IMR-90 (cell line): Measurements from ENCODE around the gene SEC22A. TPM values are rescaled to one million over a fixed set of nuclear protein-coding genes. Genes with fewer than 3 reads are reported as not detected.

ENCODE experiments used
- ATAC-seq: fragments of 200-7000 bp; cut with Tn5 transposase; 2 replicates; pipeline ENCODE4 v1.9.1; 2020; ENCODE audit warnings: low read depth, mild to moderate bottlenecking, moderate library complexity
- BruUV-seq: library from RNA; stranded (reverse); fragments of 400-500 nt; replicated peaks from 2 replicates; lab custom pipeline; 2021; lab: Mats Ljungman, UMichigan
- CTCF ChIA-PET: fragments of 300-600 bp; formaldehyde crosslinking; extraction: SDS; loops from one replicate; lab custom pipeline; 2021; ENCODE audit warnings: antibody characterized with exemption; lab: Yijun Ruan, JAX
- POLR2A ChIA-PET: fragments of 300-600 bp; sonication (Branson Sonifier 250); formaldehyde crosslinking; loops from one replicate; lab custom pipeline; 2022; ENCODE audit warnings: antibody characterized with exemption; ENCODE audit not compliant: unreplicated experiment; lab: Charles Lee
- DNase-seq: peaks from one replicate; pipeline ENCODE4 v3.0.0; 2013
- H2AFZ ChIP-seq: replicated peaks from 2 replicates; pipeline ENCODE3; 2013; ENCODE audit warnings: low read length, mild to moderate bottlenecking; ENCODE audit not compliant: poor library complexity
- H2AK5ac ChIP-seq: 2 replicates; pipeline ENCODE4 v1.6.1; 2013; ENCODE audit warnings: low read depth, low read length, inconsistent platforms
- H2AK9ac ChIP-seq: replicated peaks from 2 replicates; pipeline ENCODE3; 2013; ENCODE audit warnings: mild to moderate bottlenecking, low read depth, low read length, moderate library complexity; ENCODE audit not compliant: poor library complexity
- H2BK120ac ChIP-seq: 2 replicates; pipeline ENCODE4 v1.6.1; 2013; ENCODE audit warnings: low read depth, low read length, inconsistent platforms
- H2BK15ac ChIP-seq: 3 replicates; pipeline ENCODE4 v1.6.1; 2013; ENCODE audit warnings: low read depth, low read length, inconsistent platforms
- H2BK20ac ChIP-seq: 2 replicates; pipeline ENCODE4 v1.6.1; 2013; ENCODE audit warnings: low read depth, mild to moderate bottlenecking, inconsistent platforms, low read length, moderate library complexity
- H2BK5ac ChIP-seq: 2 replicates; pipeline ENCODE4 v1.6.1; 2013; ENCODE audit warnings: mild to moderate bottlenecking, low read depth, low read length, inconsistent platforms; ENCODE audit not compliant: poor library complexity, severe bottlenecking
- H3K14ac ChIP-seq: replicated peaks from 2 replicates; pipeline ENCODE4 v1.6.1; 2013; ENCODE audit warnings: low read depth, low read length, inconsistent platforms
- H3K18ac ChIP-seq: 2 replicates; pipeline ENCODE4 v1.6.1; 2013; ENCODE audit warnings: low read depth, low read length, control low read depth
- H3K23ac ChIP-seq: 2 replicates; pipeline ENCODE4 v1.6.1; 2013; ENCODE audit warnings: low read depth, low read length, inconsistent platforms
- H3K27ac ChIP-seq: 2 replicates; pipeline ENCODE4 v1.5.1; 2013; ENCODE audit warnings: mild to moderate bottlenecking, control low read depth, low read length; ENCODE audit not compliant: insufficient read depth
- H3K27me3 ChIP-seq: 2 replicates; pipeline ENCODE4 v1.6.1; 2013; ENCODE audit warnings: low read length; ENCODE audit not compliant: control insufficient read depth, insufficient read depth
- H3K36me3 ChIP-seq: 2 replicates; pipeline ENCODE4 v1.6.1; 2013; ENCODE audit warnings: low read length, mixed read lengths; ENCODE audit not compliant: control insufficient read depth, insufficient read depth
- H3K4ac ChIP-seq: 2 replicates; pipeline ENCODE4 v1.6.1; 2013; ENCODE audit warnings: low read depth, low read length, inconsistent platforms
- H3K4me1 ChIP-seq: 2 replicates; pipeline ENCODE4 v1.6.1; 2013; ENCODE audit warnings: low read length, mixed read lengths; ENCODE audit not compliant: control insufficient read depth, insufficient read depth
- H3K4me2 ChIP-seq: 2 replicates; pipeline ENCODE4 v1.6.1; 2013; ENCODE audit warnings: low read depth, mild to moderate bottlenecking, control low read depth, low read length, moderate library complexity
- H3K4me3 ChIP-seq: 2 replicates; pipeline ENCODE4 v1.5.1; 2013; ENCODE audit warnings: low read depth, mild to moderate bottlenecking, control low read depth, low read length, moderate library complexity; ENCODE audit not compliant: insufficient read depth
- H3K56ac ChIP-seq: 2 replicates; pipeline ENCODE4 v1.6.1; 2013; ENCODE audit warnings: low read length, inconsistent platforms; ENCODE audit not compliant: insufficient read depth; ENCODE audit errors: extremely low read depth
- H3K79me1 ChIP-seq, 2 experiments: 2 replicates each; pipeline ENCODE4 v1.6.1; 2013; ENCODE audit warnings: low read length in 2 of 2, inconsistent platforms in 1 of 2, low read depth in 1 of 2
- H3K9ac ChIP-seq: 2 replicates; pipeline ENCODE4 v1.6.1; 2013; ENCODE audit warnings: low read depth, low read length, control low read depth
- H3K9me1 ChIP-seq: 2 replicates; pipeline ENCODE4 v1.6.1; 2013; ENCODE audit warnings: low read length, inconsistent platforms; ENCODE audit not compliant: insufficient read depth
- H3K9me3 ChIP-seq: 2 replicates; pipeline ENCODE4 v1.6.1; 2013; ENCODE audit warnings: low read length; ENCODE audit not compliant: control insufficient read depth, insufficient read depth
- H4K20me1 ChIP-seq: 2 replicates; pipeline ENCODE4 v1.6.1; 2013; ENCODE audit warnings: low read length, inconsistent platforms; ENCODE audit not compliant: insufficient read depth
- H4K5ac ChIP-seq: 2 replicates; pipeline ENCODE4 v1.6.1; 2013; ENCODE audit warnings: mild to moderate bottlenecking, low read depth, low read length, control low read depth
- H4K8ac ChIP-seq, 2 experiments: 2 replicates each; pipeline ENCODE4 v1.6.1; 2013; ENCODE audit warnings: low read depth in 2 of 2, low read length in 2 of 2, control low read depth in 1 of 2, inconsistent platforms in 1 of 2
- H4K91ac ChIP-seq: 2 replicates; pipeline ENCODE4 v1.6.1; 2013; ENCODE audit warnings: low read depth, low read length, inconsistent platforms; ENCODE audit not compliant: insufficient read depth
- BHLHE40 ChIP-seq: fragments of 150-350 bp; IDR thresholded peaks from 2 replicates; pipeline ENCODE4 v1.6.1; 2016; ENCODE audit warnings: mild to moderate bottlenecking, low read depth, low read length
- CEBPB ChIP-seq: IDR thresholded peaks from 2 replicates; pipeline ENCODE4 v1.6.1; 2012; ENCODE audit warnings: low read depth, low read length, improper control_type of control experiment
- MAFK ChIP-seq: IDR thresholded peaks from 2 replicates; pipeline ENCODE4 v1.6.1; 2012; ENCODE audit warnings: low read depth, low read length, improper control_type of control experiment
- MAZ ChIP-seq: IDR thresholded peaks from 2 replicates; pipeline ENCODE4 v1.6.1; 2012; ENCODE audit warnings: low read depth, mild to moderate bottlenecking, low read length, improper control_type of control experiment, moderate library complexity, borderline replicate concordance
- MXI1 ChIP-seq: IDR thresholded peaks from 2 replicates; pipeline ENCODE4 v1.6.1; 2012; ENCODE audit warnings: low read depth, mild to moderate bottlenecking, low read length, moderate library complexity, borderline replicate concordance
- POLR2A ChIP-seq: IDR thresholded peaks from 2 replicates; pipeline ENCODE4 v1.6.1; 2012; ENCODE audit warnings: mild to moderate bottlenecking, low read depth, low read length
- RAD21 ChIP-seq: IDR thresholded peaks from 2 replicates; pipeline ENCODE4 v1.6.1; 2012; ENCODE audit warnings: low read length, improper control_type of control experiment
- RCOR1 ChIP-seq: IDR thresholded peaks from 2 replicates; pipeline ENCODE4 v1.6.1; 2012; ENCODE audit warnings: mild to moderate bottlenecking, low read length, improper control_type of control experiment; ENCODE audit not compliant: insufficient replicate concordance
- SMC3 ChIP-seq: fragments of 150-350 bp; IDR thresholded peaks from 2 replicates; pipeline ENCODE4 v1.6.1; 2016; ENCODE audit warnings: low read depth, mild to moderate bottlenecking, antibody characterized with exemption, low read length, moderate library complexity
- WGBS, 2 experiments: methylation state at CpG; one replicate each; pipeline versions ENCODE4 v1.1.5 to v1.1.7; 2013; ENCODE audit warnings: missing lambda C conversion rate in 2 of 2; ENCODE audit not compliant: insufficient read length in 1 of 2; ENCODE audit errors: extremely low coverage in 2 of 2; 5-methylcytosine and 5-hydroxymethylcytosine counted together
- dilution Hi-C: fragments of 300-500 bp; cut with HindIII; formaldehyde crosslinking; loops from one replicate; pipeline ENCODE4 v1.14.3; 2018; ENCODE audit warnings: low sequenced_read_pairs; ENCODE audit not compliant: unreplicated experiment
- in situ Hi-C: fragments of 300-500 bp; cut with MboI; formaldehyde crosslinking; loops from 3 replicates; pipeline ENCODE4 v1.14.3; 2019; ENCODE audit warnings: low sequenced_read_pairs, inconsistent platforms, mixed read lengths
- intact Hi-C: fragments of 100-400 bp; cut with micrococcal nuclease; formaldehyde crosslinking; loops from 2 replicates; pipeline ENCODE4 v1.10.0; 2022
- polyA plus RNA-seq, 3 experiments: library from polyadenylated mRNA; depleted of rRNA; stranded (reverse); fragments of >200 nt; gene quantifications; 2 replicates each; pipeline ENCODE4 v1.2.3, GENCODE V29; 2012; ENCODE audit warnings: low replicate concordance in 1 of 3
- total RNA-seq: library from RNA; depleted of rRNA; stranded (reverse); fragments of >200 nt; gene quantifications from 2 replicates; pipeline ENCODE4 v1.2.3, GENCODE V29; 2012
- TF ChIP-seq, protein P1 (sequence below): fragments of 150-350 bp; IDR thresholded peaks from 2 replicates; pipeline ENCODE4 v1.6.1; 2016; ENCODE audit warnings: low read depth, mild to moderate bottlenecking, low read length, moderate library complexity, borderline replicate concordance
- TF ChIP-seq, protein P2 (sequence below): fragments of 150-350 bp; IDR thresholded peaks from 2 replicates; pipeline ENCODE4 v1.6.1; 2017; ENCODE audit warnings: mild to moderate bottlenecking, antibody characterized with exemption, low read length, low read depth

Gene SEC22A
- total and polyA plus RNA-seq, 2 of the 4 experiments (the other 2 are of a cell fraction), result 17.5 to 36.0 TPM

- no peak overlapping the region for H3K4ac ChIP-seq
- no peak overlapping the region for H2BK20ac ChIP-seq
- dilution Hi-C loops (no loop called here), in situ Hi-C loops (no loop called here), intact Hi-C loops (no loop called here)
- 0 out of 2 replicates have a peak, but pooled peaks cover 1% of the 10 kb centered on the region for H3K36me3 ChIP-seq
- H3K27ac ChIP-seq, result no peak overlapping the region
- no peak overlapping the region for H2BK5ac ChIP-seq
- no peak overlapping the region for H3K23ac ChIP-seq
- ATAC-seq (no peak), DNase-seq (no peak)
- H3K79me1 ChIP-seq, result no peaks in the 10 kb centered on the region
- no peaks in the 10 kb centered on the region for H3K27me3 ChIP-seq
- H4K8ac ChIP-seq, result no peak overlapping the region
- H3K9ac ChIP-seq, result no peak overlapping the region
- no peaks in the 10 kb centered on the region for H3K9me1 ChIP-seq
- no peak overlapping the region for H3K4me2 ChIP-seq
- H2AFZ ChIP-seq, result no peak overlapping the region
- H2BK15ac ChIP-seq, result no peak overlapping the region
- H2AK5ac ChIP-seq, result no peak overlapping the region
- H3K18ac ChIP-seq, result no peak overlapping the region
- H3K9me3 ChIP-seq, result no peaks in the 10 kb centered on the region
- no peaks in the 10 kb centered on the region for H4K20me1 ChIP-seq
- POLR2A ChIA-PET, result no interaction called here
- H4K5ac ChIP-seq, result no peak overlapping the region
- no peak overlapping the region for H4K91ac ChIP-seq
- BruUV-seq, result no TSS peak
- H3K4me1 ChIP-seq, result peaks cover 2% of the 10 kb centered on the region; the same call in 1 of the 2 replicates
- no peak overlapping the region for H3K14ac ChIP-seq
- no peak overlapping the region for H2AK9ac ChIP-seq
- TF ChIP-seq, protein P1, sequence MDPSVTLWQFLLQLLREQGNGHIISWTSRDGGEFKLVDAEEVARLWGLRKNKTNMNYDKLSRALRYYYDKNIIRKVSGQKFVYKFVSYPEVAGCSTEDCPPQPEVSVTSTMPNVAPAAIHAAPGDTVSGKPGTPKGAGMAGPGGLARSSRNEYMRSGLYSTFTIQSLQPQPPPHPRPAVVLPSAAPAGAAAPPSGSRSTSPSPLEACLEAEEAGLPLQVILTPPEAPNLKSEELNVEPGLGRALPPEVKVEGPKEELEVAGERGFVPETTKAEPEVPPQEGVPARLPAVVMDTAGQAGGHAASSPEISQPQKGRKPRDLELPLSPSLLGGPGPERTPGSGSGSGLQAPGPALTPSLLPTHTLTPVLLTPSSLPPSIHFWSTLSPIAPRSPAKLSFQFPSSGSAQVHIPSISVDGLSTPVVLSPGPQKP, result no peak
- TF ChIP-seq RAD21, result no peak
- no peak for TF ChIP-seq RCOR1
- TF ChIP-seq CEBPB, result no peak
- no peak for TF ChIP-seq BHLHE40
- TF ChIP-seq SMC3, result no peak
- TF ChIP-seq MAFK, result no peak
- TF ChIP-seq, protein P2, sequence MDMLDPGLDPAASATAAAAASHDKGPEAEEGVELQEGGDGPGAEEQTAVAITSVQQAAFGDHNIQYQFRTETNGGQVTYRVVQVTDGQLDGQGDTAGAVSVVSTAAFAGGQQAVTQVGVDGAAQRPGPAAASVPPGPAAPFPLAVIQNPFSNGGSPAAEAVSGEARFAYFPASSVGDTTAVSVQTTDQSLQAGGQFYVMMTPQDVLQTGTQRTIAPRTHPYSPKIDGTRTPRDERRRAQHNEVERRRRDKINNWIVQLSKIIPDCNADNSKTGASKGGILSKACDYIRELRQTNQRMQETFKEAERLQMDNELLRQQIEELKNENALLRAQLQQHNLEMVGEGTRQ, result no peak
- no peak for TF ChIP-seq MAZ
- TF ChIP-seq POLR2A, result no peak
- no peak for TF ChIP-seq MXI1
- H3K56ac ChIP-seq, result no peak overlapping the region
- H3K4me3 ChIP-seq, result no peak overlapping the region
- CTCF ChIA-PET, result interaction anchor here (0.6 kb wide), 1 partner anchor 18 kb away, joined by 3 read pairs; no protein-coding TSS in a partner anchor
- no peak overlapping the region for H2BK120ac ChIP-seq
- WGBS, 2 experiments, result no CpG with 5 or more reads among the region's 2 CpGs
Measured at GRCh38 chr3:123267821-123268220, 66.1 kb downstream of the SEC22A start.
